Measurements from ENCODE around the gene EML5.

The EML5 gene

DNA sequence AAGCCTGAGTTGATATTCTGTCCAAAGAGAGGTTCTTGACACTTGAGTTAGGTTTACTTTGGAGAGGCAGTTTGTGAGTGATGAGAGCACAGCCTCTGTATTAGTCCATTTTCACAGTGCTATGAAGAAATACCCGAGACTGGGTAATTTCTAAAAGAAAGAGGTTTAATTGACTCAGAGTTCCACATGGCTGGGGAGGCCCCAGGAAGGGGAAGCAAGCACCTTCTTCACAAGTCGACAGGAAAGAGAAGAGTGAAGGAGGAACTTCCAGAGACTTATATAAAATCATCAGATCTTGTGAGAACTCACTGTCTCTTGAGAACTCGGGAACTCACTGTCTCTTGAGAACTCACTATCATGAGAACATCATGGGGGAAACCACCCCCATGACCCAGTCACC is 224.6 kb downstream of the EML5 start:
- in situ Hi-C loops (cut with MboI; ENCODE audit: low sequenced_read_pairs) = no loop called here

- in situ Hi-C loops (cut with MboI; ENCODE audit: low sequenced_read_pairs) = no loop called here
Measured at GRCh38 chr14:88565427-88565826, 227.3 kb downstream of the EML5 start.

- in situ Hi-C loops (cut with MboI; ENCODE audit: low sequenced_read_pairs) = no loop called here
Measured at GRCh38 chr14:88563845-88564244, 228.9 kb downstream of the EML5 start.

- in situ Hi-C loops (cut with MboI; ENCODE audit: low sequenced_read_pairs) = no loop called here
Measured at GRCh38 chr14:88562831-88563686, 229.7 kb downstream of the EML5 start, which contains the start of gene ZC3H14. Gene ZC3H14, plus strand, starts transcription at chr14:88563037. Its CDS starts 97 bp downstream, at chr14:88563134.

DNA sequence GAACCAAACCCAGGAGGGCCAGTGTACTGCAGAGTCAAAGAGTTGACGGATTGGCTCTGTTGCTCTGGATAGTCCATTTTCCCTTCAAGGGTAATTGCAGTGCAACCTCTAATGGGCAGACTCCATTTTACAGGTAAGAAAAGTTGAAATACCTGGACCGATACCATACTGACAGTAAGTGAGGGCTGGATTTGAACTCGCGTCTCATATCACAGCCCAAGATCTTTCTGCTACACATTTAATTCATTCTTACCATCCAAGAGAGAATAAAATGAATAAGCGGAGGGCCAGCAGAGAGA is 230.3 kb downstream of the EML5 start:
- in situ Hi-C loops (cut with MboI; ENCODE audit: low sequenced_read_pairs) = no loop called here

Data from HL-60/S4 (cell line).